K562 (cell line): Measurements from ENCODE around the gene HRG.

Experiments used
- CBFA2T2 ChIP-seq: fragments of 450-650 bp; conservative IDR thresholded peaks from 2 replicates; pipeline ENCODE4 v1.6.1; 2017; ENCODE audit warnings: mild to moderate bottlenecking
- FOSL1 ChIP-seq: fragments of 200-800 bp; sonication (Bioruptor generic); conservative IDR thresholded peaks from 2 replicates; pipeline ENCODE4 v1.6.1; 2016; ENCODE audit warnings: missing genetic modification characterization, missing compliant biosample characterization
- JUN ChIP-seq, 2 experiments: sonication (generic) in 1 of 2; formaldehyde crosslinking in 1 of 2; IDR thresholded peaks; 2 replicates each; pipeline versions ENCODE4 v1.6.1 to v1.8.0; 2012 to 2022; ENCODE audit warnings: borderline replicate concordance in 2 of 2, mild to moderate bottlenecking in 2 of 2, improper control_type of control experiment in 1 of 2, low read depth in 1 of 2, low read length in 1 of 2, missing genetic modification reagents in 1 of 2
- NR2F6 ChIP-seq: fragments of 450-650 bp; formaldehyde crosslinking; IDR thresholded peaks from 2 replicates; pipeline ENCODE4 v1.4.0; 2020; ENCODE audit warnings: mild to moderate bottlenecking
- SIX5 ChIP-seq, 2 experiments: IDR thresholded peaks; 2 replicates each; pipeline ENCODE4 v1.6.1; 2011; ENCODE audit warnings: low read length in 2 of 2, borderline replicate concordance in 1 of 2, low read depth in 1 of 2, mild to moderate bottlenecking in 1 of 2, moderate library complexity in 1 of 2; ENCODE audit not compliant: insufficient read depth in 1 of 2
- TRIM24 ChIP-seq, 2 experiments: fragments of 450-650 bp; IDR thresholded peaks; 2 replicates each; pipeline ENCODE4 v1.6.1; 2016
- U2AF2 ChIP-seq: fragments of 200-400 bp; formaldehyde crosslinking; optimal IDR thresholded peaks from 2 replicates; pipeline ENCODE3; 2017; ENCODE audit warnings: low read depth, mild to moderate bottlenecking, low read length
- ZNF263 ChIP-seq: sonication (generic); formaldehyde crosslinking; IDR thresholded peaks from 2 replicates; pipeline ENCODE4 v1.8.0; 2022; ENCODE audit warnings: mild to moderate bottlenecking, missing genetic modification reagents, borderline replicate concordance
- ZNF354B ChIP-seq: fragments of 250-450 bp; sonication (Bioruptor Pico); IDR thresholded peaks from 2 replicates; pipeline ENCODE4 v1.4.0; 2020
- ZNF408 ChIP-seq: fragments of 250-450 bp; sonication (Bioruptor Pico); IDR thresholded peaks from 2 replicates; pipeline ENCODE4 v1.4.0; 2020; ENCODE audit warnings: low read depth, mild to moderate bottlenecking, moderate library complexity
- TF ChIP-seq, protein P1 (sequence below): fragments of 250-450 bp; sonication (Bioruptor Pico); IDR thresholded peaks from 2 replicates; pipeline ENCODE4 v1.5.1; 2021; ENCODE audit warnings: mild to moderate bottlenecking
- TF ChIP-seq, protein P2 (sequence below), 3 experiments: IDR thresholded peaks in 2 of 3; conservative IDR thresholded peaks in 1 of 3; 2 replicates each; pipeline ENCODE4 v1.5.1; 2011 to 2012; ENCODE audit warnings: low read length in 3 of 3, mild to moderate bottlenecking in 3 of 3, control low read depth in 2 of 3, improper control_type of control experiment in 1 of 3, inconsistent platforms in 1 of 3, low read depth in 1 of 3, mixed read lengths in 1 of 3, moderate library complexity in 1 of 3; ENCODE audit not compliant: insufficient read depth in 2 of 3

DNA sequence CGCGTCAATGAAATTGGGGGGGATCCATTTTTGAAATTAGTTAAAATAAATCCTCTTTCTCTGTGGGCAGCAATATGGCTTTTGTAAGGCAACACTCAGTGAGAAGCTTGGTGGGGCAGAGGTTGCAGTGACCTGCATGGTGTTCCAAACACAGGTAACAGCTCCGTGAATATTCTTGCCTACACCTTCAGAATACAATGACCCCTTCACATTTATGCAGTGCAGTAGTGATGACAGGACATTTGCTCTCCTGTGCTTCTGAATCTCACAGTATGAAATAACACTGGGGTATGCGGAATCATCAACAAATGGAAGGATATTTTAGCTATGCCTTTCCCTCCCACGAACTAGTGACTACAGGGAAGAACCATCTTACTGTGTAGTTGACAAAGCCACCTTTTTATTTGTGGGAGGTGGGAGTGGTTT, 46.0 kb upstream of the HRG start:
- TF ChIP-seq ZNF408 (CRISPR knock-in tag) (no peak), U2AF2 (no peak), CBFA2T2 (no peak), ZNF263 (CRISPR knock-in tag) (no peak), JUN (IDR thresholded peaks at IDR 0.05; ENCODE audit: borderline replicate concordance, low read depth, low read length) (no peak), JUN (CRISPR knock-in tag; IDR thresholded peaks at IDR 0.05; ENCODE audit: borderline replicate concordance) (no peak), TRIM24 (IDR thresholded peaks at IDR 0.05) (no peak), FOSL1 (tag) (no peak), SIX5 (IDR thresholded peaks at IDR 0.05; ENCODE audit: borderline replicate concordance in 1 of 2, insufficient read depth in 1 of 2, low read depth in 1 of 2, low read length in 2 of 2) (no peak), NR2F6 (no peak), ZNF354B (CRISPR knock-in tag) (no peak)
- TF ChIP-seq, protein P1, sequence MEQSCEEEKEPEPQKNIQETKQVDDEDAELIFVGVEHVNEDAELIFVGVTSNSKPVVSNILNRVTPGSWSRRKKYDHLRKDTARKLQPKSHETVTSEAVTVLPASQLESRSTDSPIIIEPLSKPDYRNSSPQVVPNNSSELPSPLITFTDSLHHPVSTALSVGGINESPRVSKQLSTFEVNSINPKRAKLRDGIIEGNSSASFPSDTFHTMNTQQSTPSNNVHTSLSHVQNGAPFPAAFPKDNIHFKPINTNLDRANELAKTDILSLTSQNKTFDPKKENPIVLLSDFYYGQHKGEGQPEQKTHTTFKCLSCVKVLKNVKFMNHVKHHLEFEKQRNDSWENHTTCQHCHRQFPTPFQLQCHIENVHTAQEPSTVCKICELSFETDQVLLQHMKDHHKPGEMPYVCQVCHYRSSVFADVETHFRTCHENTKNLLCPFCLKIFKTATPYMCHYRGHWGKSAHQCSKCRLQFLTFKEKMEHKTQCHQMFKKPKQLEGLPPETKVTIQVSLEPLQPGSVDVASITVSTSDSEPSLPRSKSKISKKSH = no peak
- TF ChIP-seq, protein P2, sequence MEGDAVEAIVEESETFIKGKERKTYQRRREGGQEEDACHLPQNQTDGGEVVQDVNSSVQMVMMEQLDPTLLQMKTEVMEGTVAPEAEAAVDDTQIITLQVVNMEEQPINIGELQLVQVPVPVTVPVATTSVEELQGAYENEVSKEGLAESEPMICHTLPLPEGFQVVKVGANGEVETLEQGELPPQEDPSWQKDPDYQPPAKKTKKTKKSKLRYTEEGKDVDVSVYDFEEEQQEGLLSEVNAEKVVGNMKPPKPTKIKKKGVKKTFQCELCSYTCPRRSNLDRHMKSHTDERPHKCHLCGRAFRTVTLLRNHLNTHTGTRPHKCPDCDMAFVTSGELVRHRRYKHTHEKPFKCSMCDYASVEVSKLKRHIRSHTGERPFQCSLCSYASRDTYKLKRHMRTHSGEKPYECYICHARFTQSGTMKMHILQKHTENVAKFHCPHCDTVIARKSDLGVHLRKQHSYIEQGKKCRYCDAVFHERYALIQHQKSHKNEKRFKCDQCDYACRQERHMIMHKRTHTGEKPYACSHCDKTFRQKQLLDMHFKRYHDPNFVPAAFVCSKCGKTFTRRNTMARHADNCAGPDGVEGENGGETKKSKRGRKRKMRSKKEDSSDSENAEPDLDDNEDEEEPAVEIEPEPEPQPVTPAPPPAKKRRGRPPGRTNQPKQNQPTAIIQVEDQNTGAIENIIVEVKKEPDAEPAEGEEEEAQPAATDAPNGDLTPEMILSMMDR (IDR thresholded peaks at IDR 0.05 in 2 of 3, conservative IDR thresholded peaks at IDR 0.05 in 1 of 3; ENCODE audit: insufficient read depth in 2 of 3, low read depth in 1 of 3, low read length in 3 of 3) = no peak
